Glomerular visceral epithelial cell (primary cell): ENCODE data around the gene CHRM4.

Source experiments
- DNase-seq: peaks from one replicate; pipeline ENCODE4 v3.0.0-alpha.2; 2016; ENCODE audit errors: extremely low spot score

Gene CHRM4

DNA sequence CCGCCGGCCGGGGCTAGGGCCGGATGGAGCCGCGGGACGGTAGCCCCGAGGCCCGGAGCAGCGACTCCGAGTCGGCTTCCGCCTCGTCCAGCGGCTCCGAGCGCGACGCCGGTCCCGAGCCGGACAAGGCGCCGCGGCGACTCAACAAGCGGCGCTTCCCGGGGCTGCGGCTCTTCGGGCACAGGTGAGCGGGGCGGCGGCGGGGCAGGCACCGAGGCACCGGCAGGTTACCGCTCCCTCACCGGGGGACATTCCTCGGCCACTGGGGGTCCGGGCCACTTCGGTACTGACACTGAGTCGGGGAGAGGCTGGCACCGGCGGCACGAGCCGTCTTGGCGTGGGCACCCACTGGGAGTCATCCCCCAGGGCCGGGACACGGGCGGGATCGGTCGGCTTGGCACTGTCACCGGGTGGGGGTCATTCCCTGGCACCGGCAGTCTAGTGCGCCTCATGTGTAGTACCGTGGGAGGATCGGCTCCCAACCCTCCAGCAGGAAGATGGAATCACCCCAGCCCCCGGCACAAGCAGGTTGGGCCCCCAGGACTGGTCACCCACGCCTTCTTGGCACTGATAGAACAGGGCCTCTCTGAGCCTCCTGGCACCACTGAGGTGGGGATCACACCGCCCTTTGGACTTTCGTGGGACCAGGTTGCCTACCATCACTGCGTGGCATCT lies 43.8 kb downstream of the CHRM4 start:
- DNase-seq = no peak

DNA sequence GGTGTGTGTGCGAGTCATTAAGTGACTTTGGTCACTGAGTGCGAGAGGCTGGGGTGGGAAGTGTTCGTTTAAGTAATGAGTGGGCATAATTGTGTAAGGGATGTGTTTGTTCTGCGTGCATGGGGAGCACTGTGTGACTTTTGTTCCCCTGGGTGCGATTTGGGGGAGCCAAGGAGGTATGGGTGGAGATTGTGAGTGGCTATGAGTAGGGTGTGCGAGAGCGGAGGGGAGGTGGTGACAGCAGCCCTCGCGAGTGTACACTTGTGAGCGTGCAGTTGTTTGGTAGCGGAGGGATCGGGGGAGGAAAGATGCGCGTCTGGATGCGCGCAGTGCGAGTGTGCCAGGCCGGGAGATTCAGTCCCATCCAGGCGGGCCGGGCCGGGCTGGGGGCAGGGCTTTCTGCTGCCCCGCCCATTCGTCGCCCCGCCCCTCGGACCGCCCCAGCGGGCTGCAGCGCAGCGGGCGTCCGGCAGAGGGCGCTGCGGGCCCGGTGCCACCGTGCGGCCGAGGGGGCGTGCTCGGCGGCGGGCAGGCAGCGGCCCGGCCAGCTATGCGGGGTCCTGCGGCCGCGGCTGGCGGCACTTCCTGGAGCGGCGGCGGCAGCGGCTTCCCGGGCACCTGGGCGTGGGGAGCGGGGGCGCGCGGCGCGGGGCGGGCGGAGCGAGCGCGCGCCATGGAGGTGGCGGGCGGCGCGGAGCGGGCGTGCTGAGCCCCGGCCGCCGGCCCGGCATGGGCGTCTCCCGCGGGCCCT lies 44.5 kb downstream of the CHRM4 start, which contains the start of gene DGKZ:
DGKZ (plus strand) TSS at position 578 of the 751 bp plus-strand sequence. CDS start 197 bp downstream, outside the sequence.
- peak; percentile 90 for DNase-seq

DNA sequence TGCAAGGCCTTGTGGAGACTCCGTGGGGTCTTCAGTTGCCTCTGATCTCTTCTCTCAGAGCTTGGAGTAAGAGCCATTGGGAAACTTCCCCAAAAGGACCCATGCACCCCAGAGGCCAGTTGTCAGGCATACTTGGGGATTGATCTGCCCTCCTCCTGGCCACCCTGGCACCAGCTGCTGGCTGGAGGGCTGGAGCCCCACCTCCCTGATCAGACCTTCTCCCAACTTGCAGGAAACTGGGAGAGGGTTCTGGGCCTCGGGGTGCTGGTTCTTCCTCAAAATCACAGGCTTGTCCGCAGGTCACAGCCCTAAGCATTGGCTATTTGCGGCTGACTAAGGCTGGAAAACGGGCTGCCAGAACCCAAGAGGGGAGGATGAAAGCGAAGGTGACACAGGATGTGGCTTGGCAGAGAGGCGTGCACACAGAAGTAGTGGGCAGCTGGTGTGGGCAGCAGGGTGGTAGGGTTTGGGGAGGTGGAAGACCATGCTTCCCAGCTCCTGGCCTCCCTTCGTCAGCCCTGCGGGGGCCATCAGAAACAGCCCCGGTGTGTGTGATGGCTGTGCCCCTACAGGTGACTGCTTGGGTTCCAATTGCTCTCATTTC lies 45.6 kb downstream of the CHRM4 start:
- DNase-seq = no peak

DNA sequence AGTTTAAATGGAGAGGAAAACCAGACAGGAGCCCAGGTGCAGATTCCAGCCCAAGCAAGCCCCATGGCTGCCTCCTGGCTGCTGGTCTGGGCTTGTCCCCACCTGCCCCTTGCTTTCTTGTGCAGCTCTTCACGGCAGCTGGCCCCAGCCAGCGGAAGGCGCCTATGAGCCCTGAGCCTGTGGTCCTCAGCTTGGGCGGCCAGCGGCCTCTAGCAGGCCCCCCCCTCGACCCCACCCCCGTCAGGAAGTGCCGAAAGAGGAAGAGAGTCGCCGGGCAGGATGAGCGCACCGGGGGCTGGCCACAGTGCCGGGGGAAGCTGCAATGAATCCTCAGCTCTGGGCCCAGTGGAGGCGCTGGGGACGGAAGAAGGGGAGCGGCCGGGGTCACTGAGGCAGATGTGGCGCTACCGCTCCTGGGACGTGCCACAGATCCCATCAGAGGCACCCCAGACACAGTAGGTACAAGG lies 46.4 kb downstream of the CHRM4 start:
- no peak for DNase-seq

DNA sequence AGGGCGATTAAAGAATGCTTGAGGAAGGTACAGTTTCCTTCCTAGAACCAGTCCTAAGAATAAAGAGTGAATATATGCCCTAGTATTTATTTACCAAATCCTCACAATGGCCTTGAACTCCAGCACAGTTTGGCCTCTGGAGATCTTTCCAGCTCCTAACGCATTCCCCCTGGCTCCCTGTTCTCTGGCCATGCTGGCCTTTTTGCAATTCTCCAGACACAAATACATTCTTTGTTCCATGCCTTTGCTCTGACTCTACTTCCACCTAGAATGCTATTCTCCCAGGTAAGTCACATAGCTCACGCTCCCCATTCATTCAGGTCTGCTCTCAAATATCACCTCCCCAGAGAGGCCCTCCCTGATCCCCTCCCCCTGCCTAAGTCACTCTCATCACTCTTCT lies 48.1 kb downstream of the CHRM4 start:
- no peak for DNase-seq

DNA sequence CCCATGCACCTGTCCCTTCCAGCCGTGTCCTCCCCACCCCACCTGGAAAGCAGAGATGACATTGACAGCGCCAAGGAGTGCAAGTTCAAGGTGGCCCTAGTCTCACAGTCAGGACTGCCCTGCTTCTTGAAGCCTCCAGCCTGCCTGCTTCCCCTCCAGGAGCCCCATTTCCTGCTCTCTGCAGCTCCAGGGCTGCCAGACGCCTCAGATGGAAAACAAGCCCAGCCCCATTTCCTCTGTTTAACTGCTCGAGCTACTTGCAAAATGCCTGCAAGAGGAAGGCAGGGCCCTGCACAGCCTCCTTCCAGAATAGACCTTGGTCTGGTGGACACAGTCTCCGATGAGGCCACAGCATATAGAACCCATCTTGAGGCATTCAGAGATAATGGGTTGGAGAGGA lies 49.3 kb downstream of the CHRM4 start:
- DNase-seq = no peak

DNA sequence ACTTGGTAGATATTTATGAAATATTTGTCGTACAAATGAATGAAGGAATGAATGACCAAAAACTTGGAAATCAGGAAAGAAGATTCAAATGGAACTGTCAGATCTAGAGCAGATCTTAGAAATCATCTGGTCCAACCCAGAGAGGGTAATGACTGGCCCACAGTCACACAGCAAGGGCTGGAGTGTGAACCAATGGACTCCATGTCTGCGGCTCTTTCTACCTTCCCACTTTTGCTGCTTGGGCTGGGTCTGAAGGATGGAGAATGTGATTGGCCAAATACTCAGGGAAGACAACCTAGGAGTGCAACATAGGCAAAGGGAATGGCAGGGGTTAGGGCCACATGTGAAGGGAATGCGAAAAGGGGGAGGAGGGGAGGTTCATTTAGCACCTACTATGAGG lies 50.1 kb downstream of the CHRM4 start:
- DNase-seq = no peak

DNA sequence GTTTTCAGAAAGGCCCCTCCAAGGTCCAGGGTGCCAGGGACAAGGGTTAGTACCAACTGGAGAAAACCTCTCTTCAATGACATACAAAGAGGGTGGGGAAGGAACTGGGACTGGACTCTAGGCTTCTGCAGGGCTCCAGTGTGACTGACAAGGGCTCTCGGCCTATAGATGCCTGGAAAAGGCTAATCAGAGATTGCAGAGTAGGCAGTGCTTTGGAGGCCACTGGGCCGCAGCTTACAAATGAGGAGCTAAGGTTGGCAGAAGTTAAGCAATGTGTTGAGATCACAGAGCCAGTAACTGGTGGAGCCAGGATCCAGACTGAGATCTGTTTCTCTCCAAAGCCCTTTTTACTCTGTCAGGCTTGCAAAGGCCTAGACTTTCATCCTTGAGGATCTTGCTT lies 51.8 kb downstream of the CHRM4 start:
- DNase-seq = no peak

DNA sequence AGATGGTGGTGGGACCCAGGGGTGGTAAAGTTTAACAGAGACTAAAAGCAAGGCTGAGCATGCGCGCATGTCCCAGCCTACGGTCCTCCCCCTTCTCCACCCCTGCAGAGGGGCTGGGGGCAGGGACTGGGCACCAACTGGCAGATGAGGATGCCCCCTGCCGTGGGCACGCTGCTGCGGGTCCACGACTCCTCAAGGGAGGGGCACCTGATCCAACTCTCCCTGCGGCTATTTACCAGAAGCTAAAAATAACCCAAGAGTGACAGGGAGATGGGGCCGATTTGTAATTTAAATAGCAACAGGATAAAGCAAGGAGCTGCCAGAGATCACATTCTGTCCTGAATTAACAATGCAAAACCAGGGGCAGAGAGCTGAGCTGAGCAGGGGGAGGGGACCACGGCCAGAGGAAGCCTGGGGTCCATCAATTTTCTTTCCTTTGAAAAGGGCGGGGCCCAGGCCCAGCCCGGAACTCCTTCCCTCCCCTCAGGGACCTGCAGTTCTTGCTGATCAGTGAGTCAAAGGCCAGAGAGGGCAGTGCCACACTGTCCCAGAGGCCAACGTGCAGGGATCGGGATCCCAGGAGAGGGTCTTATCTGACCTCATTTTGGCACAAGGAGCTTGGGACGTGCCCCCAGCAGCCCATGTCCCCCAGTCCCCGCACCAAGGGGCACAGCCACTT lies 52.4 kb downstream of the CHRM4 start:
- no peak for DNase-seq

DNA sequence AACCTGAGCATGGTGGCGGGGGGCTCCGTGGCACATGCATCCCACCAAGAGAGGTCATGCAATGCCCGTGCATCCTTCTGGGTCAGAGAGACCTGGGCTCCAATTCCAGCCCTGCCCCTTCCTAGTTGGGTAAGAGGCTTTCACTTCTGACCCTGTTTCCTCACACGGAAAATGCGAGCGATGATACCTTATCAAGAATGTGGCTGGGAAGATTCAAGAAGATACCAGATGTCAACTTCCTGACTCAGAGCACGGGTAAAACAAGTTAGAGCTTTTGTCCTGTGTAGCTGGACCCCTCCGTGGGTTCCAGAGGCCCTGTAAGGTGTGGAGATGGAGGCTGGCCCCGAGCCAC lies 53.0 kb downstream of the CHRM4 start:
- no peak for DNase-seq

DNA sequence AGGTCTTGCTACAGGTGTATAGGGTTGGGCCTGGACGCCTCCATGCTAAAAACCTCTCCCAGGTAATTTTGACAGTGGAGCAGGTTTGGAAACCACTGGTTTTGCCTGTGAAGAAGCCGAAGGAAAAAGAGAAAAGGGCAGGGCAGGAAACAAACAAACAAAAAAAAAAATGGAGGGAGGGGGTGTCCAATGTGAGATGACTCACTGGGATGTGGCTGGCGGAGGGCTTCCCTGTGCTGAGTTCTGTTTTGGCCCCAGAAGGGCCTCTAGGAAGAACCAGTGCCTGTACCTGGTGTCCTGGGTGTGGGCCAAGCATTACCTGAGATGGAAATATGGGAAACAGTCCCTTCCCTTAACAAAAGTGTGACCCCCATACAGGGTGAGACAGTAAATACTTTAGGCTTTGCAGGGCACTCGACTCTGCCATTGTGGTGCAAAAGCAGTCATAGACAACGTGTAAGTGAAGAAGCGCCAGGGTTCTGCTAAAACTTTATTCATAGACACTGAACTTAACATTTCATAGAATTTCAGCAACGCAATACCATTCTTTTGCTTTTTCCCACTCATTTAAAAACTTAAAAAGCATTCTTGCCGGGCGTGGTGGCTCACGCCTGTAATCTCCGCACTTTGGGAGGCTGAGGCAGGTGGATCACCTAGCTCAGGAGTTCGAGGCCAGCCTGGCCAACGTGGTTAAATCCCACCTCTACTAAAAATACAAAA lies 53.8 kb downstream of the CHRM4 start:
- no peak for DNase-seq

DNA sequence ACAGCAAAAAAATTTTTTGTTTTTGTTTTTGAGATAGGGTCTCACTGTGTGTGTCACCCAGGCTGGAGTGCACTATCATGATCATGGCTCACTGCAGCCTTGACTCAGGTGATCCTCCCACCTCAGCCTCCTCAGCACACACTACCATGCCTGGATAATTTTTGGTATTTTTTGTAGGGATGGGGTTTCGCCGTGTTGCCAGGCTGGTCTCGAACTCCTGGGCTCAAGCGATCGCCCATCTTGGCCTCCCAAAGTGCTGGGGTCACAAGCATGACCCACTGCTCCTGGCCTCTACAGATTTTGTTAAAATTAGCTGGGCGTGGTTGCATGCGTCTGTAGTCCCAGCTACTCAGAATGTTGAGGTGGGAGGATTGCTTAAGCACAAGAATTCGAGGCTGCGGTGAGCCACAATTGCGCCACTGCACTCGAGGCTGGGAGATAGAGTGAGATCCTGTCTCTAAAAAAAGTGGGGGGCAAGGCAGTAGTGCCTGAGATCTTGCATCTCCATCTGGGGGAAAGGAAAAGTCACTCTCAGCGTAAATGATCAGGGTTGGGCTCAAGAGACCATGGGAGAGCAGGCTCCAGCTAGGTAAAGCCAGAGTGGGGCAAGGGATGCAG lies 54.9 kb downstream of the CHRM4 start:
- DNase-seq = no peak

DNA sequence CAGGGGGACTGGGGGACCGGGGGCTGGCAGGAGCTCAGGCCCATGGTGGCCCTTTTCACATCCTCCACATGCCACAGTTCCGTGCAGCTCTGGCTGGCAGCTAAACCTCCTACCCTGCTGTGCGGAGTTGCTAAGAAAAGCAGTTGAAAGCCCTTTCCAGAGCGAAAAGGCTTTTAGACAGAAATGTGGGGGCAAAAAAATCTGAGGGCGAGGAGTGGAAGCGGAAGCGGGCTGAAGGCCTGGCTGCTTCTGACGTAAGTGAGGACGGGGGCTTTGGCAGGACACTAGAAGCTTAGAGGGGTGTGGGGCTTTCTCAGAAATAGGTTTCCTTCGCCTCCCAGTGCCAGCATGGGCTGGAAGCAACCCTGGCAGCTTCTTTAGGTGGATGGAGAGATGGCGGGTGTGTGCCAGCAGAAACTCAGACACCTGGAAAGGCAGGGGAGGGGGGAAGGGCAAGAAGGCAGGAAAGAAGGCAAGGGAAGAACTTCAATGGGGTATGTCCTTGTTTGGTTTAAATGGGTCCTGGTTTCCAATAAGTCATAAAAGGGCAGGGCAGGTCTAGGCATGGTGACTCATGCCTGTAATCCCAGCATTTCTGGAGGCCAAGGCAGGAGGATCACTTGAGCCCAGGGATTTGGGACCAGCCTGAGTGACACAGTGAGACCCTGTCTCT lies 55.5 kb downstream of the CHRM4 start:
- DNase-seq = no peak

DNA sequence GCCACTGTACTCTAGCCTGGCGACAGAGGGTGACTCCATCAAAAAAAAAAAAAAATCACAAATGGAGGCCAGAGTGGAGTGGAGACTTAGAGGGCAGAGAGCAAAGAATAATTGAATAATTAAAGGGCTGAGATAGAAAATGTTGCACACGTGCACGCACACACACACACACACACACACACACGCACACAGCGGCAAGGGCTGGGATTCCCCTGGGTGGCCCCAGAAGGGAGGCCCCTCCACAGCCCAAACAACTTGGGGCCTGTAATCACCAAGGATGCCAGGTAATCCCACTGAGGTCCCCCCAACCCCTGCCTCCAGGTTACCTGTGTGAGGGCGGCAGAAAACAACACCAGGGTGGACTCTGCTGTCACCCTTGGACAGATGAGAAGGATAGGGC lies 56.3 kb downstream of the CHRM4 start:
- no peak for DNase-seq

DNA sequence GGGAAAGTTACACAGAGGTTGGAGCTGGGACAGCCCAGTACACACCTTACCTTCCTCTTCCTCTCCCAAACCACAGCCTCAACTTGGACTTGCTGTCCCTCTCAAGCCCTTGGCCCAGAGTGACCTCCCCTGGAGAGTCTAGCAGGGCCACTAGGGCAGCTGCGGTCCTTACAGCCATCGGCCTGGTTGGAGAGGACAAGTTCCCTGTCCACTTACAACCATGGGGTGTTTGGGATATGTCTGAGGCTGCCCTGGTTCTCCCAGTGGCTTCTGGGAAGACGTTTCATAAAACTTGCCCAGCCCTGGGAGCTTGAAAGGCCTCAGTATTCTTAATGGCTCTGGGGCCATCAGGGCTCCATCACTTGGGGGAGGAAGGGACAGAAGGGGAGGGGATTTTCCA lies 57.4 kb downstream of the CHRM4 start:
- DNase-seq = no peak
